ENCODE measurements around the gene PTGES. TPM values are rescaled to one million over a fixed set of nuclear protein-coding genes. Genes with fewer than 3 reads are reported as not detected.

PTGES gene
- total RNA-seq, 2 donors from 2014 or later = 2.6 to 5.1 TPM

DNA sequence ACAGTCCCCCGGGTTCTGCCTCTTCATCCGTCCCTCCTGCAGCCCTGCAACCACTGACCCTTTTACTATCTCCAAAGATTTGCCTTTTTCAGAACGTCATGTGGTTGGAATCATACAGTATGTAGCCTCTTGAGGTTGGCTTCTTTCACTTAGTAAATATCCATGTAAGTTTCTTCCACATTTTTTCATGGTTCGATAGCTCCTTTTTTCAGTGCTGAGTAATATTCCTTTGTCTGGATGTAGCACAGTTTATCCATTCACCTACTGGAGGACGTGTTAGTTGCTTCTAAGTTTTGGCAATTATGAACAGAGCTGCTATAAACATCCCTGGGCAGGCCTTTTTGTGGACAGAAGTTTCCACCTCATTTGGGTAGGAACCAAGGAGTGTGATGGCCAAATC, 60.3 kb downstream of the PTGES start:
- no peak for TF ChIP-seq CTCF (IDR thresholded peaks at IDR 0.05)
- Histone ChIP-seq H3K27me3 (peaks cover 13% of the 10 kb centered on the region), H3K36me3 (no peaks in the 10 kb centered on the region), H3K9me3 (no peaks in the 10 kb centered on the region), H3K27ac (no peak overlapping the region), H3K4me3 (no peak overlapping the region), H3K9ac (ENCODE audit: low read depth in 2 of 2, low read length in 2 of 2) (no peak overlapping the region), H3K4me1 (no peaks in the 10 kb centered on the region)
- DNase-seq = no peak
- intact Hi-C loops (cut with DNase I) = no loop called here

Other genes starting within 250 kb of the PTGES start
- not detected for gene C9orf50, start 131.9 kb downstream of the PTGES start, total RNA-seq
- gene NTMT1, start 126.9 kb downstream of the PTGES start, total RNA-seq = 10 to 100 TPM; 25.3 to 50.2 TPM
- gene ASB6, start 110.9 kb downstream of the PTGES start, total RNA-seq = 10 to 100 TPM; 15.8 to 18.5 TPM
- under 1 TPM; 0.64 to 0.85 TPM for gene PRRX2, start 87.4 kb downstream of the PTGES start, total RNA-seq
- 10 to 100 TPM; 49.0 to 60.8 TPM for gene TOR1B, start 50.1 kb upstream of the PTGES start, total RNA-seq
- 10 to 100 TPM; 31.0 to 31.1 TPM for gene TOR1A, start 71.1 kb upstream of the PTGES start, total RNA-seq
- 10 to 100 TPM; 38.7 to 45.5 TPM for gene C9orf78, start 82.2 kb upstream of the PTGES start, total RNA-seq
- gene USP20, start 82.4 kb upstream of the PTGES start, total RNA-seq = 10 to 100 TPM; 14.7 to 20.0 TPM

Measured in colonic mucosa (tissue), 4 donors.